GM21737 (cell line): Measurements from ENCODE around the gene RNGTT.
"Not testable (repeated sequence)": the region's sequence is repeated elsewhere in the genome, so short reads cannot be mapped to it uniquely, and the experiment has no call there.

Experiments used
- ATAC-seq: cut with Tn5 transposase; IDR thresholded peaks from one replicate; pipeline ENCODE4 v1.9.1; 2021; ENCODE audit warnings: mild to moderate bottlenecking, moderate library complexity; ENCODE audit not compliant: unreplicated experiment

Gene RNGTT

DNA sequence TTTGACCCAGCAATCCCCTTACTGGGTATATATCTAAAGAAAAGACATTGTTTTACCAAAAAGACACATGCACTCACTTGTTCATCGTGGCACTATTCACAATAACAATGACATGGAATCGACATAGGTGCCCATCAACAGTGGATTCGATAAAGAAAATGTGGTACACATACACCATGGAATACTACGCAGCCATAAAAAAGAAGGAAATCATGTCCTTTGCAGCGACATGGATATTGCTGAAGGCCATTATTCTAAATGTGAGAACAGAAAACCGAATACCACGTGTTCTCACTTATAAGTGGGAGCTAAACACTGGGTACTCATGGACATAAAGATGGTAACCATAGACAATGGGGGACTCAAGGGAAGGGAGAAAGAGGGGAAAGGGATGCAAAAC, 222.3 kb downstream of the RNGTT start:
- no peak for ATAC-seq

DNA sequence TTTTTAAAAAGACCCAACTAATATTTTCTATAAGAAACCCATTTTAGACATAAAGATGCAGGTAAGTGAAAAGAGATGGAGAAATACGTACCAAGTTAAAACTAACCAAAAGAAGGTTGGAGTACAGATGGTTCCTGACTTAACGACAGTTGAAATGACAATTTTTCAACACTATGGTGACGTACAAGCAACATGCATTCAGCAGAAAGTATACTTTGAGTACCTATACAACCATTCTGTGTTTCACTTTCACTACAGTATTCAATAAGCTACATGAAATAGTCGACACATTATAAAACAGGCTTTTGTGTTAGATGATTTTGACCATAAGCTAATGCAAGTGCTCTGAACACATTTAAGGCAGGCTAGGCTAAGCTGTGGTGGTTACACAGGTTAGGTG, 228.9 kb downstream of the RNGTT start:
- no peak for ATAC-seq

DNA sequence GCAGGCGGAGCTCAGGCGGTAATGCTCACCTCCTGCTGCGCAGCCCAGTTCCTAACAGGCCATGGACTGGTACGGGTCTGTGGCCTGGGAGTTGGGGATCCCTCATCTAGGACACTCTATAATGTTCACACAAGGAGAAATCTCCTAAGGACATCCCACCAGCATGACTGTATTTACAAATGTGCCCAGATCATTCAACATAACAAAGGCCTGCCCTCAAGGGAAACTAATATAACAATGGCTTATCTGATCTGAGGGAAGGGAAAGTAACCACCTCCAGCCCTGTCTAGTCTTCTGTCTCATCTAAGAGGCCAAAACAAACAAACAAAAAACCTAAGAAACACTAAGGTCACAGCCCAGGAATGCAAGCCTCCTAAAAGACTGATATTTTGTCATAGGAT, 232.8 kb downstream of the RNGTT start:
- no peak for ATAC-seq

DNA sequence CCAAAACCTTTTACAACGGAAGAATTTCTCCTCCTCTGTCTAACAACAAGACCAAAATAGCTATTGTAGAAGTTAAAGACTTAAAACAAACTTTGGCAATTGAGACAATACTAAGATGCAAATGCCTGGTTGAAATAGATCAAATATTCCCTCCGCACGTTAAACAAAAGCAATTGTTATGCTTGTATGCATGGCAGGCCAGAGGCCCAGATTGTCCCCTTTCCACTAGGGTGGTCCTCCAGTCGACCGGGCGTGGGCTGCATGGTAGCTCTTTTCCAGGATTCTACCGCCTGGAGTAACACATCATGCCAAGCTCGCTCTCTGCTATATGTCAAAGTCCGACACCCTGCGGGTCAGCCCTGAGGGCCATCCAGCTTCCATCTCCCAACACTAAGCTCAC, 234.7 kb downstream of the RNGTT start:
- no peak for ATAC-seq

- ATAC-seq, result not testable (repeated sequence)
Observed at GRCh38 chr6:88726409-88726808, 237.0 kb downstream of the RNGTT start.

GRCh38 chr6:88725111-88725975, 238.1 kb downstream of the RNGTT start:
- no peak for ATAC-seq

DNA sequence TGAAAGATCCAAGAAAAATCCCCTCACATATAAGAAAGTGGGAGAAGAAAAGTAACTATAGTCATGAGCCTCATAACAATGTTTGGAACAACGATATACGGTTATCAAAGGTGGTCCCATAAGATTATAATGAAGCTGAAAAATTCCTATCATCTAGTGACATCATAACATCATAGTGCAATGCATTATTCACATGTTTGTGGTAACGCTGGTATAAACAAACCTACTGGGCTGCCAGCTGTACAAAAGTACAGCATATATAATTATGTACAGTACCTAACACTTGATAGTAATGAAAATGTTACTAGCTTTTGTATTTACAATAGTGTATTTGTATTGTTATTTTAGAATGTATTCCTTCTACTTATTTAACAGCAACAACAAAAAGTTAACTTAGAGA, 240.7 kb downstream of the RNGTT start:
- no peak for ATAC-seq

DNA sequence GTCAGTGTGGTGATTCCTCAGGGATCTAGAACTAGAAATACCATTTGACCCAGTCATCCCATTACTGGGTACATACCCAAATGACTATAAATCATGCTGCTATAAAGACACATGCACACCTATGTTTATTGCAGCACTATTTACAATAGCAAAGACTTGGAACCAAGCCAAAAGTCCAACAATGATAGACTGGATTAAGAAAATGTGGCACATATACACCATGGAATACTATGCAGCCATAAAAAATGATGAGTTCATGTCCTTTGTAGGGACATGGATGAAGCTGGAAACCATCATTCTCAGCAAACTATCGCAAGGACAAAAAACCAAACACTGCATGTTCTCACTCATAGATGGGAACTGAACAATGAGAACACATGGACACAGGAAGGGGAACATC, 247.0 kb downstream of the RNGTT start:
- ATAC-seq, result not testable (repeated sequence)

DNA sequence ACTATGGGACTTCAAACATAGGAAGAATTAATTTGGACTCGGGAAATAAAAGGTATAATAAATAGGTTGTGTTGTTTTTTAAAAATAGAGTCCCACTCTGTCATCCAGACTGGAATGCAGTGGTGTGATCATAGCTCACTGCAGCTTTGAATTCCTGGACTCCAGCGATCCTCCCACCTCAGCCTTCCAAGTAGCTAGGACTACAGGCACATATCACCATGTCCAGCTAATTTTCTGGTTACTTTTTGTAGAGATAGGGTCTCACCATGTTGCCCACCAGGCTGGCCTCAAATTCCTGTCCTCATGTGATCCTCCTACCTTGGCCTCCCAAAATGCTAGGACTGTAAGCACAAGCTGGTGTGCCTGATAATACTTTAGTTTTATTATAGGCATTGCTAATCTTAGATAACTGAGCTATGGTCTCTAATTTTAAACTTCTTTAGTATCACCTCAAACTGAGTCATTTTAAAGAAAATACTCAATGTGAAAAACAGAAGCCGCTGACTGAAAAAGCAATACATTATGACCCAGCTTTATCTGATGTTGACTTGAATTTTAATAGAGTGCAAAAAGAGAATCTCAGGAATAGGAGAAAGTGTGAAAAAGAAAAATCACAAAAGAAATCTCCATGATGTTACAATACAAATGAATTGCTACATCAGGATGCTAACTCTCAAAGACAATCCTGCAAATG, 251.0 kb downstream of the RNGTT start:
- ATAC-seq, result no peak

DNA sequence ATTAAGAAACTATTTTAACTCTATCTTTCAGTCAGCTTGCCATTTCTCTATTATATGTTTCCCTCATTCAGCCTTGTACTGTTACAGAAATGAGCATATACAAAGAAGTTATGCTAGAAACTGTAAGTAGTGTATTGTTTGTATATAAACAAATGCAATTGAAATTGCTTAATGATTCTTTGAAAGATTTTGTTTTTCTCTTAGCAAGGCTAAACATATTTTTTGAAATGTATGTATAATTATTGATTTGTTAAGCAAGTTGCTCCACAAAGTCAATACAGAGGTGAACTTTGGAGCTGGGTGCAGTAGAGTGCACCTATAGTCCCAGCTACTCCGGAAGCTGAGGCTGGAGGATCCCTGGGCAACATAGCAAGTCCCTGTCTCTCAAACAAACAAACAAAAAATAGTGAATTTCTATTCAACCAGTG, 253.6 kb downstream of the RNGTT start:
- no peak for ATAC-seq

DNA sequence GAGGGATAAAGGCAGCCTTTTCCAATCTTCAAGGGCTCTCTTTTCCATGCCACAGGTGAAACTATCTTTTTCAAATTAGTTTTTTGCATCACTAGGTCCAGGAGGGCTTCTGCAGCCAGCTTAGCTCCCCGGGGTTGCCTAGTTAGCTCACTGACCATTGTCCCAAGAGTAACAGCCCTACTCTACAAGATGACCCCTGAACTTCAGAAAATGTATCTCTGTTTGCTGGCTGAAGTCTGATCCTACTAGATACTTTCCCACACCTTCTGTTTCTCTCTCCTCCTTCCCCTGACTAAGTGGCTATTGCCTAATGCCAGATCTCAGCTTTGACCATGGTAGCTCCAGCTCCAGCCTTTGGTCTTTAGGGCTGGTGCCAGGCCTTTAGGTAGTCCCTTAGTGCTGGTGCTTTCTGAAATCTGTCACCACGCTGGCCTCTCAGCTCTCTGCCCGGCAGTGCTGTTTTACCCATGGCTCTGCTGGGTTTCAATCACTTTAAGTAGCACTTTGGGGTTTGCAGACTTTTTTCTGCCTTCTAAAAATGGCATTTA, 255.1 kb downstream of the RNGTT start:
- ATAC-seq, result no peak

- peak; percentile 58 for ATAC-seq
Observed at GRCh38 chr6:88705601-88706000, 257.8 kb downstream of the RNGTT start.

- peak; percentile 11 for ATAC-seq
Observed at GRCh38 chr6:88704980-88705379, 258.4 kb downstream of the RNGTT start.

DNA sequence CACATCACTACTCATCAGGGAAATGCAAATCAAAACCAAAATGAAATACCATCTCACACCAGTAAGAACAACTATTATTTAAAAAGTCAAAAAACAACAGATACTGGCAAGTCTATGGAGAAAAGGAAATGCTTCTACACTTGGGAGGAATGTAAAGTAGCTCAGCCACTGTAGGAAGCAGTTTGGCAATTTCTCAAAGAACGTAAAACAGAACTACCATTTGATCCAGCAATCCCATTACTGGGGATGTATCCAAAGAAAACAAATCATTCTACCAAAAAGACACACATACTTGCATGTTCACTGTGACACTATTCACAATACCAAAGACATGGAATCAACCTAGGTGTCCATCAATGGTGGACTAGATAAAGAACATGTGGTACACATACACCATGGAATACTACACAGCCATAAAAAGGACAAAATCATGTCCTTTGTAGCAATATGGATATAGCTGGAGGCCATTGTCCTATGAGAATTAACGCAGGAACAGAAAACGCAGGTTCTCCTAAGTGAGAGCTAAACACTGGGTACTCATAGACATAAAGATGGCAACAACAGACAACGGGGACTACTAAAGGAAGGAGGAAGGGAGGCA, 260.4 kb downstream of the RNGTT start:
- no peak for ATAC-seq

DNA sequence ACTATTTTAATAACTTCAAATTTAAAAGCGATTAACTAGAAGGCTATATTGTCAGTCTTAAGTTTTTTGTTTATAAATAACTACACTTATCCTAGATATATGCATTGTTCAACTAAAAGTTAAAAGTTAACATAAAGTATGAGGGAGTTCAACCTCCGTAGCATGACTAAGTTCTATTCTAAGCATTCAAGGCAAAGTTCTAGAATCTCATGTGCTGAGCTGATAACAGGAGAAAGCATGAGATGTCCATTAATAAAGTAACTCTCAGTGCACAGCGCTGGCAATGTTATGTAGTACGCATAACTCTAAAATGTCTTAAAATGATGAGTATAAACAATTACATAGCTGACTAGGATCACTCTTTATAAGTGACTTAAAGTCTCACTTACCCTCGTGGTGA, 264.8 kb downstream of the RNGTT start:
- no peak for ATAC-seq

DNA sequence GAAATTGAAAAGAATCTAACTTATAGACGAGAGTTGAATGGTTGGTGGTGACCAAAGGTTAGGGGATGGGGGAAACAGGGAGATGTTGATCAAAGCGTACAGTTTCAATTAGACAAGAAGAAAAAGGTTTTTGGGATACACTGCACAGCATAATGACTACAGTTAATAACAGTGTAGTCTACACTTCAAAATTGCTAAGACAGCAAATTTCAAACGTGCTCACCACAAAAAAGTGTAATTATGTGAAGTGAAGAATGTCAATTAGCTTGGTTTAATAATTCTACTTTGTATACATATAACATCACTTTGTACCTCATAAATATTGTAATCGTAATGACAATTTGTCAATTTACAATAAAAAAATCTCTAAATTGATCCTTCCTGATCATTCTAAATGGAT, 267.5 kb downstream of the RNGTT start:
- ATAC-seq, result no peak

DNA sequence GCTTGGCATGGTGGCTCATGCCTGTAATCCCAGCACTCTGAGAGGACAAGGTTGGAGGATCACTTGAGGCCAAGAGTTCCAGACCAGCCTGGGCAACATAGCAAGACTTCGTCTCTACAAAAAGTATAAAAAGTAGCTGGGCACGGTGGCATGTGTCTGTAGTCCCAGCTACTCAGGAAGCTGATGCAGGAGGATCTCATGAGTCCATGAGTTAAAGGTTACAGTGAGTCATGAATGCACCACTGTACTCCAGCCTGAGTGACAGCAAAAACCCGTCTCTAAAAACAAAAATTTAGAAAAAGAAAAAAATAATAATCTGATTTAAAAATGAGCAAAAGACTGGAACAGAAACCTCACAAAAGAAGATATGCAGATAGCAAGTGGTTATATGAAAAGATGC, 279.7 kb downstream of the RNGTT start:
- ATAC-seq, result no peak

- ATAC-seq, result no peak
Observed at GRCh38 chr6:88680654-88681053, 282.8 kb downstream of the RNGTT start.

- no peak for ATAC-seq
Observed at GRCh38 chr6:88679841-88680240, 283.6 kb downstream of the RNGTT start.

DNA sequence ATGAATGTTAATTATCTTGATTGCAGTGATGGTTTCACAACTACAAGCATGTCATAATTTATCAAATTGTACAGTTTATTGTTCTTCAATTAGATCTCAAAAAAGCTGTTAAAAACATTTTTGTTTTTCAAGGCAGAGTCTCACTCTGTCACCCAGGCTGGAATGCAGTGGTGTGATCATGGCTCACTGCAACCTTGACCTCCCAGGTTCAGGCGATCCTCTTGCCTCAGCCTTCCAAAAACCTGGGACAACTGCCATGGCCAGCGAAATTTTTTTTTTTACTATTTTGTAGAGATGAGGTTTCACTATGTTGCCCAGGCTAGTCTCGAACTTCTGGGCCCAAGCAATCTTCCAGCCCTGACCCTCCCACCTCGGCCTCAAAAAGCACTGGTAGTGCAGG, 286.1 kb downstream of the RNGTT start:
- ATAC-seq, result no peak

DNA sequence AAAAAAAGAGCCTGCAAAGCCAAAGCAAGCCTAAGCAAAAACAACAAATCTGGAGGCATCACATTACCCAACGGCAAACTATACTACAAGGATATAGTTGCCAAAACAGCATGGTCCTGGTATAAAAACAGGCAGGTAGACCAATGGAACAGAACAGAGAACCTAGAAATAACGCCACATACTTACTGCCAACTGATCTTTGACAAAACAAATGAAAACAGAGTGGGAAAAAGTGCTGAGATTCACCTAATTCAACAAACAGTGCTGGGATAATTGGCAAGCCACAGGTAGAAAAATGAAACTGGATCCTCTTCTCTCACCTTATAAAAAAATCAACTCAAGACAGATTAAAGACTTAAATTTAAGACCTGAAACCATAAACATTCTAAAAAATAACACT, 291.8 kb downstream of the RNGTT start:
- ATAC-seq, result no peak

DNA sequence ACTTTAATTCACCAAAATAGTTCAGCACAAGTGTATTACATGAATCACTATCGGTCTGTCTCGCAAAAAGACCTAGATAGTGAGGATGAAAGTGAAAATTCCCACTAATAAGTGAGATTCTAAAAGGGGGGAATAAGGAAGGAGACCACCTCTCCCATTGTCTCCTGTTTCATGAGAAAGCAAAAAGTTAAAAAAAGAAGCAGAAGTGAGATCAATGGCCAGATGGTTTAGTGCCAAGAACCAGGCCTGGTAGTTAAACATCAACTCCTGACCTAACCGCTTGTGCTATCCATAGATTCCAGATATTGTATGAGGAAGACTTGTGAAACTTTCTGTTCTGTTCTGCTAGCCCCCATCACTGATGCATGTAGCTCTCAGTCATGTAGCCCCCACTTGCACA, 293.0 kb downstream of the RNGTT start:
- no peak for ATAC-seq
